ENCODE results near the gene MMP24.
"Not testable (repeated sequence)": the region's sequence is repeated elsewhere in the genome, so short reads cannot be mapped to it uniquely, and the experiment has no call there.

The MMP24 gene

GRCh38 chr20:35192118-35192872, 34.2 kb upstream of the MMP24 start:
- Histone ChIP-seq H3K4me1 (ENCODE audit: control insufficient read depth, insufficient read depth, low read length, poor library complexity, severe bottlenecking) (no peaks in the 10 kb centered on the region), H3K9me3 (ENCODE audit: control insufficient read depth, low read length) (peaks cover 12% of the 10 kb centered on the region), H3K27ac (ENCODE audit: low read depth, low read length, severe bottlenecking) (no peak overlapping the region), H3K36me3 (ENCODE audit: control insufficient read depth, insufficient read depth, low read length) (no peaks in the 10 kb centered on the region), H3K4me3 (ENCODE audit: extremely low read depth, insufficient read depth, low read length, poor library complexity, severe bottlenecking) (no peak overlapping the region)
- WGBS, 2 experiments (ENCODE audit: insufficient coverage in 2 of 2), result 87% methylated on average over 3 of the region's 9 CpGs; no CpG with 5 or more reads in 1 of the 2 experiments

GRCh38 chr20:35193031-35193791, 33.3 kb upstream of the MMP24 start:
- not testable (repeated sequence) for H3K36me3 ChIP-seq (ENCODE audit: control insufficient read depth, insufficient read depth, low read length); H3K4me1 ChIP-seq (ENCODE audit: control insufficient read depth, insufficient read depth, low read length, poor library complexity, severe bottlenecking); H3K4me3 ChIP-seq (ENCODE audit: extremely low read depth, insufficient read depth, low read length, poor library complexity, severe bottlenecking); H3K27ac ChIP-seq (ENCODE audit: low read depth, low read length, severe bottlenecking)
- peaks cover 18% of the 10 kb centered on the region for H3K9me3 ChIP-seq (ENCODE audit: control insufficient read depth, low read length)
- WGBS, 2 experiments (ENCODE audit: insufficient coverage in 2 of 2), result 77 to 100% methylated on average over 2 to 4 of the region's 9 CpGs

GRCh38 chr20:35196313-35196712, 30.2 kb upstream of the MMP24 start:
- H3K9me3 ChIP-seq (ENCODE audit: control insufficient read depth, low read length), result peaks cover 30% of the 10 kb centered on the region
- no peaks in the 10 kb centered on the region for H3K4me1 ChIP-seq (ENCODE audit: control insufficient read depth, insufficient read depth, low read length, poor library complexity, severe bottlenecking)
- H3K36me3 ChIP-seq (ENCODE audit: control insufficient read depth, insufficient read depth, low read length), result no peaks in the 10 kb centered on the region
- H3K27ac ChIP-seq (ENCODE audit: low read depth, low read length, severe bottlenecking), result no peak overlapping the region
- H3K4me3 ChIP-seq (ENCODE audit: extremely low read depth, insufficient read depth, low read length, poor library complexity, severe bottlenecking), result no peak overlapping the region

- H3K4me3 ChIP-seq (ENCODE audit: extremely low read depth, insufficient read depth, low read length, poor library complexity, severe bottlenecking), result no peak overlapping the region
- no peaks in the 10 kb centered on the region for H3K4me1 ChIP-seq (ENCODE audit: control insufficient read depth, insufficient read depth, low read length, poor library complexity, severe bottlenecking)
- no peaks in the 10 kb centered on the region for H3K36me3 ChIP-seq (ENCODE audit: control insufficient read depth, insufficient read depth, low read length)
- H3K27ac ChIP-seq (ENCODE audit: low read depth, low read length, severe bottlenecking), result no peak overlapping the region
- H3K9me3 ChIP-seq (ENCODE audit: control insufficient read depth, low read length), result peaks cover 30% of the 10 kb centered on the region
Observed at GRCh38 chr20:35199740-35200139, 26.8 kb upstream of the MMP24 start.

GRCh38 chr20:35200267-35200666, 26.2 kb upstream of the MMP24 start:
- H3K36me3 ChIP-seq (ENCODE audit: control insufficient read depth, insufficient read depth, low read length), result no peaks in the 10 kb centered on the region
- H3K27ac ChIP-seq (ENCODE audit: low read depth, low read length, severe bottlenecking), result no peak overlapping the region
- no CpG with 5 or more reads among the region's 1 CpG for WGBS, 2 experiments (ENCODE audit: insufficient coverage in 2 of 2)
- H3K4me1 ChIP-seq (ENCODE audit: control insufficient read depth, insufficient read depth, low read length, poor library complexity, severe bottlenecking), result no peaks in the 10 kb centered on the region
- H3K9me3 ChIP-seq (ENCODE audit: control insufficient read depth, low read length), result peaks cover 30% of the 10 kb centered on the region
- no peak overlapping the region for H3K4me3 ChIP-seq (ENCODE audit: extremely low read depth, insufficient read depth, low read length, poor library complexity, severe bottlenecking)

GRCh38 chr20:35201467-35201866, 25.0 kb upstream of the MMP24 start:
- not testable (repeated sequence) for H3K36me3 ChIP-seq (ENCODE audit: control insufficient read depth, insufficient read depth, low read length)
- WGBS, 2 experiments (ENCODE audit: insufficient coverage in 2 of 2), result 96 to 100% methylated on average over 2 to 4 of the region's 5 CpGs

GRCh38 chr20:35206802-35207201, 19.7 kb upstream of the MMP24 start:
- no CpG with 5 or more reads among the region's 1 CpG for WGBS, 2 experiments (ENCODE audit: insufficient coverage in 2 of 2)
- Histone ChIP-seq H3K4me3 (ENCODE audit: extremely low read depth, insufficient read depth, low read length, poor library complexity, severe bottlenecking) (no peak overlapping the region), H3K9me3 (ENCODE audit: control insufficient read depth, low read length) (no peaks in the 10 kb centered on the region), H3K27ac (ENCODE audit: low read depth, low read length, severe bottlenecking) (no peak overlapping the region), H3K4me1 (ENCODE audit: control insufficient read depth, insufficient read depth, low read length, poor library complexity, severe bottlenecking) (no peaks in the 10 kb centered on the region), H3K36me3 (ENCODE audit: control insufficient read depth, insufficient read depth, low read length) (no peaks in the 10 kb centered on the region)

More at GRCh38 chr20:35201467-35201866, 25.0 kb upstream of the MMP24 start:
- not testable (repeated sequence) for H3K27ac ChIP-seq (ENCODE audit: low read depth, low read length, severe bottlenecking); H3K4me3 ChIP-seq (ENCODE audit: extremely low read depth, insufficient read depth, low read length, poor library complexity, severe bottlenecking); H3K4me1 ChIP-seq (ENCODE audit: control insufficient read depth, insufficient read depth, low read length, poor library complexity, severe bottlenecking)
- H3K9me3 ChIP-seq (ENCODE audit: control insufficient read depth, low read length), result peaks cover 25% of the 10 kb centered on the region

GRCh38 chr20:35207950-35208611, 18.4 kb upstream of the MMP24 start:
- 43 to 84% methylated on average over 4 to 7 of the region's 8 CpGs for WGBS, 2 experiments (ENCODE audit: insufficient coverage in 2 of 2)
- Histone ChIP-seq H3K36me3 (ENCODE audit: control insufficient read depth, insufficient read depth, low read length) (no peaks in the 10 kb centered on the region), H3K4me3 (ENCODE audit: extremely low read depth, insufficient read depth, low read length, poor library complexity, severe bottlenecking) (no peak overlapping the region), H3K27ac (ENCODE audit: low read depth, low read length, severe bottlenecking) (no peak overlapping the region), H3K4me1 (ENCODE audit: control insufficient read depth, insufficient read depth, low read length, poor library complexity, severe bottlenecking) (no peaks in the 10 kb centered on the region), H3K9me3 (ENCODE audit: control insufficient read depth, low read length) (no peaks in the 10 kb centered on the region)

GRCh38 chr20:35215066-35215956, 11.2 kb upstream of the MMP24 start:
- H3K27ac ChIP-seq (ENCODE audit: low read depth, low read length, severe bottlenecking), result no peak overlapping the region
- 81 to 95% methylated on average over 2 to 6 of the region's 12 CpGs for WGBS, 2 experiments (ENCODE audit: insufficient coverage in 2 of 2)
- no peaks in the 10 kb centered on the region for H3K9me3 ChIP-seq (ENCODE audit: control insufficient read depth, low read length)
- H3K4me1 ChIP-seq (ENCODE audit: control insufficient read depth, insufficient read depth, low read length, poor library complexity, severe bottlenecking), result peaks cover 6% of the 10 kb centered on the region
- H3K36me3 ChIP-seq (ENCODE audit: control insufficient read depth, insufficient read depth, low read length), result no peaks in the 10 kb centered on the region
- no peak overlapping the region for H3K4me3 ChIP-seq (ENCODE audit: extremely low read depth, insufficient read depth, low read length, poor library complexity, severe bottlenecking)

GRCh38 chr20:35216541-35216940, 9.9 kb upstream of the MMP24 start:
- WGBS, 2 experiments (ENCODE audit: insufficient coverage in 2 of 2), result 94 to 97% methylated on average over 4 to 5 of the region's 5 CpGs
- Histone ChIP-seq H3K4me3 (ENCODE audit: extremely low read depth, insufficient read depth, low read length, poor library complexity, severe bottlenecking) (no peak overlapping the region), H3K4me1 (ENCODE audit: control insufficient read depth, insufficient read depth, low read length, poor library complexity, severe bottlenecking) (peaks cover 6% of the 10 kb centered on the region), H3K9me3 (ENCODE audit: control insufficient read depth, low read length) (no peaks in the 10 kb centered on the region), H3K36me3 (ENCODE audit: control insufficient read depth, insufficient read depth, low read length) (no peaks in the 10 kb centered on the region), H3K27ac (ENCODE audit: low read depth, low read length, severe bottlenecking) (no peak overlapping the region)
